Esophagus squamous epithelium (tissue), 4 donors: ENCODE data around the gene DNAJB13.
A peak's percentile ranks its signal among the peaks of the same experiment; 100 is the strongest.

Experiments used
- CTCF ChIP-seq, 6 experiments: fragments of 450-650 bp in 4 of 6; fragments of 200-600 bp in 2 of 6; sonication (generic) in 2 of 6; IDR thresholded peaks; one replicate each; pipeline ENCODE4 v1.5.1; 2016 to 2019; ENCODE audit warnings: antibody characterized with exemption in 6 of 6, mild to moderate bottlenecking in 4 of 6, moderate library complexity in 4 of 6
- POLR2A ChIP-seq, 4 donors: fragments of 450-650 bp; IDR thresholded peaks; one replicate each; pipeline ENCODE4 v1.6.1; 2017; ENCODE audit warnings: antibody characterized with exemption in 4 of 4, mild to moderate bottlenecking in 4 of 4, moderate library complexity in 3 of 4

DNA sequence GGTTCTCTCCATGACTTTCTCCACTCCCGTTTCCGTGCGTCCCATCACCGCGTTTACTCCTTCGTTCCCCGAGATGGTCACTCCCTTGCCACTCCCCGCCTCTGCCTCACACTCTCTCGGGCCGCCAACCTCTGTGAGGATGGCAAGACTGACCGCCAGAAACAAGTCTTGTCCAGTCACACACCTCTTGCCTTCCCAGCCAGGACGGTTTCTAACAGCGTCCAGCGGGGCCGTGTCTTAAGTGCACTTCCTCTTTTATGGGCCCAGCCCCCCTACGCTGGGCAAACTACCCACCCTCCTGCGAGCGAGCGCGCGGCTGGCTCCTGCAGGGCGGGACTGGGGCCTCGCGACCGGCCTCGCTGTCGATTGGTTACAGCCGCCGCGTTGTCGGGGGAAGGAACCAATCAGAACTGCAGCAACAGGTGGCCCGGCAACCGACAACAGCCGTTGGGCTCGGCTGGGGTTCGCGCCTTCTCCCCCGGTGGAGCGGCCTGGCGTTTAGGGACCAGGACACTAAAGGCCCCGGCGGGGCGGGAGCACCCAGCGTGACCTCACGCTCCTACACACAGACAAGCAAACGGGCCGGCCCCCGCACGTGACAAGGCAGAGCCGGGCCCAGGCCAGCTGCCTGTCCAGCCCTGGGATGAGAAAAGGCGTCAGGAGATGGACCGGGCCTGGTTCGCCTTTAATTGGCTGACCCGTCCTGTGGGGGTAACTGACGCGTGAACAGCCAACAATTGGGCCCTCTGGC is 32.3 kb downstream of the DNAJB13 start:
- TF ChIP-seq CTCF (IDR thresholded peaks at IDR 0.05) (no peak), POLR2A (IDR thresholded peaks at IDR 0.05) (peak in 2 of 4 donors; percentile 51 to 73)
